ENCODE measurements around the gene PTPRN2.

- TF ChIP-seq CTCF (IDR thresholded peaks at IDR 0.05; ENCODE audit: extremely low read depth in 1 of 2, insufficient read depth in 1 of 2, low read depth in 1 of 2, low read length in 2 of 2) (no peak), MAX (IDR thresholded peaks at IDR 0.05; ENCODE audit: insufficient read depth, insufficient read length) (no peak), EZH2 (IDR thresholded peaks at IDR 0.05; ENCODE audit: borderline replicate concordance, low read depth, low read length, severe bottlenecking) (no peak)
These were observed 135.3 kb downstream of the PTPRN2 start for GRCh38 chr7:158452331-158452730.

All from endothelial cell of umbilical vein (primary cell).